GM11168 (cell line): ENCODE measurements around the gene OR1J1.

Experiments used
- in situ Hi-C: fragments of 300-500 bp; cut with MboI; formaldehyde crosslinking; loops from one replicate; pipeline ENCODE4 v1.12.0; 2022; ENCODE audit warnings: low sequenced_read_pairs; ENCODE audit not compliant: unreplicated experiment

The OR1J1 gene

GRCh38 chr9:122446819-122447484, 30.8 kb downstream of the OR1J1 start:
- in situ Hi-C loops, result no loop called here

GRCh38 chr9:122445155-122445749, 32.5 kb downstream of the OR1J1 start:
- in situ Hi-C loops, result no loop called here

GRCh38 chr9:122444041-122444733, 33.5 kb downstream of the OR1J1 start:
- in situ Hi-C loops, result no loop called here

GRCh38 chr9:122442568-122442967, 35.2 kb downstream of the OR1J1 start:
- in situ Hi-C loops, result no loop called here
